ENCODE data around the gene GPD1. TPM values are rescaled to one million over a fixed set of nuclear protein-coding genes. Genes with fewer than 3 reads are reported as not detected.

The GPD1 gene
- total RNA-seq, 4 donors from 2014 or later = 9.2 to 22.1 (median 11.3) TPM; not detected in 1

DNA sequence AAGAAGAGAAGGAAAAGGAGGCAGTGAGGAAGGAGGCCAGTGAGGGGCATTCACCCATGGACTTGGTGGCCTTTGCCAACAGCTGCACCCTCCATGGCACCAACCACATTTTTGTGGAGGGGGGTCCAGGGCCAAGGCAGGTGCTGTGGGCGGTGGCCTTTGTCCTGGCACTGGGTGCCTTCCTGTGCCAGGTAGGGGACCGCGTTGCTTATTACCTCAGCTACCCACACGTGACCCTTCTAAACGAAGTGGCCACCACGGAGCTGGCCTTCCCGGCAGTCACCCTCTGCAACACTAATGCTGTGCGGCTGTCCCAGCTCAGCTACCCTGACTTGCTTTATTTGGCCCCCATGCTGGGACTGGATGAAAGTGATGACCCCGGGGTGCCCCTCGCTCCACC is 30.1 kb upstream of the GPD1 start:
- H3K27ac ChIP-seq = no peak overlapping the region
- 80% methylated on average over 10 of the region's 10 CpGs; no CpG with 5 or more reads in 1 of the 2 donors for WGBS, 2 donors (ENCODE audit: low coverage in 1 of 2)
- H3K4me3 ChIP-seq = no peak overlapping the region
- intact Hi-C loops (cut with DNase I; ENCODE audit: low total_unique reads) = loop anchor here (5.0 kb wide), 1 partner anchor 106 kb away; no protein-coding TSS in a partner anchor
- H3K4me1 ChIP-seq = peaks cover 3 to 17% (median 6%) of the 10 kb centered on the region in 4 donors
- H3K36me3 ChIP-seq = no peaks in the 10 kb centered on the region
- no peaks in the 10 kb centered on the region for H3K27me3 ChIP-seq
- no peaks in the 10 kb centered on the region for H3K9me3 ChIP-seq
- TF ChIP-seq EP300 (IDR thresholded peaks at IDR 0.05; ENCODE audit: low read depth) (no peak), POLR2A (IDR thresholded peaks at IDR 0.05) (no peak), POLR2AphosphoS5 (IDR thresholded peaks at IDR 0.05) (no peak)
- TF ChIP-seq, protein P1, sequence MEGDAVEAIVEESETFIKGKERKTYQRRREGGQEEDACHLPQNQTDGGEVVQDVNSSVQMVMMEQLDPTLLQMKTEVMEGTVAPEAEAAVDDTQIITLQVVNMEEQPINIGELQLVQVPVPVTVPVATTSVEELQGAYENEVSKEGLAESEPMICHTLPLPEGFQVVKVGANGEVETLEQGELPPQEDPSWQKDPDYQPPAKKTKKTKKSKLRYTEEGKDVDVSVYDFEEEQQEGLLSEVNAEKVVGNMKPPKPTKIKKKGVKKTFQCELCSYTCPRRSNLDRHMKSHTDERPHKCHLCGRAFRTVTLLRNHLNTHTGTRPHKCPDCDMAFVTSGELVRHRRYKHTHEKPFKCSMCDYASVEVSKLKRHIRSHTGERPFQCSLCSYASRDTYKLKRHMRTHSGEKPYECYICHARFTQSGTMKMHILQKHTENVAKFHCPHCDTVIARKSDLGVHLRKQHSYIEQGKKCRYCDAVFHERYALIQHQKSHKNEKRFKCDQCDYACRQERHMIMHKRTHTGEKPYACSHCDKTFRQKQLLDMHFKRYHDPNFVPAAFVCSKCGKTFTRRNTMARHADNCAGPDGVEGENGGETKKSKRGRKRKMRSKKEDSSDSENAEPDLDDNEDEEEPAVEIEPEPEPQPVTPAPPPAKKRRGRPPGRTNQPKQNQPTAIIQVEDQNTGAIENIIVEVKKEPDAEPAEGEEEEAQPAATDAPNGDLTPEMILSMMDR (IDR thresholded peaks at IDR 0.05) = no peak
- DNase-seq = no peak
- in situ Hi-C loops (cut with MboI; ENCODE audit: low pct_ligation_motif_present in 1 of 4, low pct_unique_long_range_greater_than_20kb in 1 of 4, low sequenced_read_pairs in 3 of 4) = loop anchor here in 2 of 4 donors (5.0 to 25.0 kb wide), 2 partner anchors 106 to 211 kb away; no protein-coding TSS in a partner anchor

DNA sequence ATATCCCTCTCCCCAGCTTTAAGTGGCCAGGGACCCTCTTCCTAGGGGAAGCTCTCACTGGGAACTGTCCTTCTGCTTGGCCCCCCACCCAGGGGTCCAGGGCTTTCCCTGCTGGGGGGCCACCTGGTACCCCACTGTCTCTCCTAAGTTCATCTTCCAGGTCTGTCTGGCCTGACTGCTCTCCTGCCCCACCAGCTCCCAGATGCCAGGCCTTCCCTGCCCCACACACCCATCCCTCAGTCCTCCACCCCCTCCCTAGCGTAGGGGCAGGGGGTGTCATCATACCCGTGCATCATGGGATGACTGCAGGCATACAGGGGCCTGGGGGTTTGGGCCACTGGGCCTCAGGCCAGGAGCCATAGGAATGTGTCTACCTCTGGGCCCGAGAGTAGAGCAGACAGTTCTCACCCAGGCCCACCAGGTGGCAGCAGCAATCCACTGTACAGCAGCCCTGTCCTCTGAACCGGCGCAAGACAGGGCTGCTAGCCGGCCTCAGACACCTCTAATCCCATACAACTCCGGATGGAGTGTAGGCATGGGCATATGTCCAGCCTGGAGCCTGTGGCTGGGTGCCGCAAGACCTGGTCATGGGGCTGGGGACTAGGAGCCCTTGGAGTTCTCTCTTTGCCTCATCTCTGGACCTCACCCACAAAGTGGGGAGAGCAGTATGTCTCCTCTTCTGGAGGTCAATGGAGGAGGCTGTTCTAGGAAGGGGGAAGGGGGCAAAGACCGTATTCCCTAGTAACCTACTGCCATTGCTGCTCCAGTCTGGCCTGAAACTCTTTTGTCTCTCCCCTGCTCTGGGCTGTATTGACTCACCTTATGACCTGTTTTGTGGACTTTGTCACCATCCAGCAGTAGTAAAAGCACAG is 28.6 kb upstream of the GPD1 start:
- Histone ChIP-seq H3K36me3 (no peaks in the 10 kb centered on the region), H3K9me3 (no peaks in the 10 kb centered on the region), H3K27me3 (no peaks in the 10 kb centered on the region), H3K27ac (peak overlapping the region in 1 of 4 donors; percentile 29), H3K4me3 (no peak overlapping the region), H3K4me1 (peaks cover 3 to 16% (median 6%) of the 10 kb centered on the region in 4 donors)
- TF ChIP-seq POLR2AphosphoS5 (IDR thresholded peaks at IDR 0.05) (no peak), EP300 (IDR thresholded peaks at IDR 0.05; ENCODE audit: low read depth) (no peak), POLR2A (IDR thresholded peaks at IDR 0.05) (no peak)
- TF ChIP-seq, protein P1 (IDR thresholded peaks at IDR 0.05) = peak; percentile 89 to 94 (median 93)
- 7% methylated on average over 9 of the region's 9 CpGs; no CpG with 5 or more reads in 1 of the 2 donors for WGBS, 2 donors (ENCODE audit: low coverage in 1 of 2)
- intact Hi-C loops (cut with DNase I; ENCODE audit: low total_unique reads) = loop anchor here (5.0 kb wide), 2 partner anchors 102 to 108 kb away; no protein-coding TSS in a partner anchor
- DNase-seq = peak; percentile 89
- in situ Hi-C loops (cut with MboI; ENCODE audit: low pct_ligation_motif_present in 1 of 4, low pct_unique_long_range_greater_than_20kb in 1 of 4, low sequenced_read_pairs in 3 of 4) = loop anchor here in 3 of 4 donors (5.0 to 25.0 kb wide), 4 partner anchors 108 to 237 kb away; no protein-coding TSS in a partner anchor

DNA sequence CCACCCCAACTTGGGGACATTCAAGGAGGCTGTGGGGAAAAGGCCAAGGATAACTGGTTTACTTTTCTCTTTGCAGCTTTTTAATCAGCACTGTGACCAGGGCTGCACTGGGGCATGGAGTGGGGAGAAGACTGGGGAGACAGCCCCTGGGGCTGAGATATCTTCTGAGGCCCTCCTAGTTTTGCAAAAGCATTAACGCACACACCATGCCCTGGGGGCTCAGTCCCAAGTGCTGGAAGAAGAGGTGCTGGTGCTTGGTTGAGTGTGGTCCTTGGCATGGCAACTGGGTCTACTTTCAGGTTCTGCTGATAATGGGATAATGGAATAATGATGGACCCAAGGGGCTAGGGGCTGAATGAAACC is 28.0 kb upstream of the GPD1 start:
- 100% methylated on average over 1 of the region's 1 CpG; no CpG with 5 or more reads in 1 of the 2 donors for WGBS, 2 donors (ENCODE audit: low coverage in 1 of 2)
- in situ Hi-C loops (cut with MboI; ENCODE audit: low pct_ligation_motif_present in 1 of 4, low pct_unique_long_range_greater_than_20kb in 1 of 4, low sequenced_read_pairs in 3 of 4) = loop anchor here in 3 of 4 donors (25.0 kb wide), 2 partner anchors 112 to 237 kb away; no protein-coding TSS in a partner anchor
- H3K27ac ChIP-seq = no peak overlapping the region

More for the DNA sequence above, 28.0 kb upstream of the GPD1 start:
- intact Hi-C loops (cut with DNase I; ENCODE audit: low total_unique reads) = loop anchor here (5.0 kb wide), 1 partner anchor 102 kb away; no protein-coding TSS in a partner anchor
- Histone ChIP-seq H3K36me3 (no peaks in the 10 kb centered on the region), H3K9me3 (no peaks in the 10 kb centered on the region), H3K4me3 (no peak overlapping the region), H3K4me1 (peaks cover 3 to 10% (median 6%) of the 10 kb centered on the region in 4 donors), H3K27me3 (no peaks in the 10 kb centered on the region)
- TF ChIP-seq EP300 (IDR thresholded peaks at IDR 0.05; ENCODE audit: low read depth) (no peak), POLR2AphosphoS5 (IDR thresholded peaks at IDR 0.05) (no peak), POLR2A (IDR thresholded peaks at IDR 0.05) (no peak)
- TF ChIP-seq, protein P1 (IDR thresholded peaks at IDR 0.05) = no peak
- DNase-seq = no peak

Measured in transverse colon (tissue), 4 donors.